H1 (cell line): ENCODE data around the gene EFHB.

Experiments
- SP1 ChIP-seq: IDR thresholded peaks from 2 replicates; pipeline ENCODE4 v1.6.1; 2011; ENCODE audit warnings: low read depth, low read length
- TF ChIP-seq, protein P1 (sequence below): fragments of 300-600 bp; sonication (generic); IDR thresholded peaks from 2 replicates; pipeline ENCODE4 v1.7.1; 2012; ENCODE audit warnings: low read length, moderate library complexity, mild to moderate bottlenecking, inconsistent platforms; ENCODE audit not compliant: insufficient replicate concordance

DNA sequence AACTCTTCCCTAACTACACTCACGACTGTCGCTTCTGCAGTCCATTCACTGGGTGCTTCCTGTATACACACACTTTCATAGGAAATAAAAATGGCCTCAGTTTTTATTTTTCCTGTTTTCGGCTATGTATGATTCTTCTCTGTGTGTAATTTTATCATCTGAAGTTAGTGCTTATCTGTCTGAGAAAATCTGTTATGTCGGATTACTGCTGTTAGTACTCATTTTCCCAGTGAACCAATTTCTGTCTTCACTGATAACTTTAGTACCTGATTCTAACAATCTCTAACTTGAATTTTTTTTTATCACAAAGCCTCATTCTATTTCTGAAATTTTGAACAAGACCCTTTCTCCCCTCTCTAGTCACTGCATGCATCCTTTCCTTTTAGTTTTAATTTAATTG is 33.8 kb upstream of the EFHB start:
- no peak for TF ChIP-seq SP1
- TF ChIP-seq, protein P1, sequence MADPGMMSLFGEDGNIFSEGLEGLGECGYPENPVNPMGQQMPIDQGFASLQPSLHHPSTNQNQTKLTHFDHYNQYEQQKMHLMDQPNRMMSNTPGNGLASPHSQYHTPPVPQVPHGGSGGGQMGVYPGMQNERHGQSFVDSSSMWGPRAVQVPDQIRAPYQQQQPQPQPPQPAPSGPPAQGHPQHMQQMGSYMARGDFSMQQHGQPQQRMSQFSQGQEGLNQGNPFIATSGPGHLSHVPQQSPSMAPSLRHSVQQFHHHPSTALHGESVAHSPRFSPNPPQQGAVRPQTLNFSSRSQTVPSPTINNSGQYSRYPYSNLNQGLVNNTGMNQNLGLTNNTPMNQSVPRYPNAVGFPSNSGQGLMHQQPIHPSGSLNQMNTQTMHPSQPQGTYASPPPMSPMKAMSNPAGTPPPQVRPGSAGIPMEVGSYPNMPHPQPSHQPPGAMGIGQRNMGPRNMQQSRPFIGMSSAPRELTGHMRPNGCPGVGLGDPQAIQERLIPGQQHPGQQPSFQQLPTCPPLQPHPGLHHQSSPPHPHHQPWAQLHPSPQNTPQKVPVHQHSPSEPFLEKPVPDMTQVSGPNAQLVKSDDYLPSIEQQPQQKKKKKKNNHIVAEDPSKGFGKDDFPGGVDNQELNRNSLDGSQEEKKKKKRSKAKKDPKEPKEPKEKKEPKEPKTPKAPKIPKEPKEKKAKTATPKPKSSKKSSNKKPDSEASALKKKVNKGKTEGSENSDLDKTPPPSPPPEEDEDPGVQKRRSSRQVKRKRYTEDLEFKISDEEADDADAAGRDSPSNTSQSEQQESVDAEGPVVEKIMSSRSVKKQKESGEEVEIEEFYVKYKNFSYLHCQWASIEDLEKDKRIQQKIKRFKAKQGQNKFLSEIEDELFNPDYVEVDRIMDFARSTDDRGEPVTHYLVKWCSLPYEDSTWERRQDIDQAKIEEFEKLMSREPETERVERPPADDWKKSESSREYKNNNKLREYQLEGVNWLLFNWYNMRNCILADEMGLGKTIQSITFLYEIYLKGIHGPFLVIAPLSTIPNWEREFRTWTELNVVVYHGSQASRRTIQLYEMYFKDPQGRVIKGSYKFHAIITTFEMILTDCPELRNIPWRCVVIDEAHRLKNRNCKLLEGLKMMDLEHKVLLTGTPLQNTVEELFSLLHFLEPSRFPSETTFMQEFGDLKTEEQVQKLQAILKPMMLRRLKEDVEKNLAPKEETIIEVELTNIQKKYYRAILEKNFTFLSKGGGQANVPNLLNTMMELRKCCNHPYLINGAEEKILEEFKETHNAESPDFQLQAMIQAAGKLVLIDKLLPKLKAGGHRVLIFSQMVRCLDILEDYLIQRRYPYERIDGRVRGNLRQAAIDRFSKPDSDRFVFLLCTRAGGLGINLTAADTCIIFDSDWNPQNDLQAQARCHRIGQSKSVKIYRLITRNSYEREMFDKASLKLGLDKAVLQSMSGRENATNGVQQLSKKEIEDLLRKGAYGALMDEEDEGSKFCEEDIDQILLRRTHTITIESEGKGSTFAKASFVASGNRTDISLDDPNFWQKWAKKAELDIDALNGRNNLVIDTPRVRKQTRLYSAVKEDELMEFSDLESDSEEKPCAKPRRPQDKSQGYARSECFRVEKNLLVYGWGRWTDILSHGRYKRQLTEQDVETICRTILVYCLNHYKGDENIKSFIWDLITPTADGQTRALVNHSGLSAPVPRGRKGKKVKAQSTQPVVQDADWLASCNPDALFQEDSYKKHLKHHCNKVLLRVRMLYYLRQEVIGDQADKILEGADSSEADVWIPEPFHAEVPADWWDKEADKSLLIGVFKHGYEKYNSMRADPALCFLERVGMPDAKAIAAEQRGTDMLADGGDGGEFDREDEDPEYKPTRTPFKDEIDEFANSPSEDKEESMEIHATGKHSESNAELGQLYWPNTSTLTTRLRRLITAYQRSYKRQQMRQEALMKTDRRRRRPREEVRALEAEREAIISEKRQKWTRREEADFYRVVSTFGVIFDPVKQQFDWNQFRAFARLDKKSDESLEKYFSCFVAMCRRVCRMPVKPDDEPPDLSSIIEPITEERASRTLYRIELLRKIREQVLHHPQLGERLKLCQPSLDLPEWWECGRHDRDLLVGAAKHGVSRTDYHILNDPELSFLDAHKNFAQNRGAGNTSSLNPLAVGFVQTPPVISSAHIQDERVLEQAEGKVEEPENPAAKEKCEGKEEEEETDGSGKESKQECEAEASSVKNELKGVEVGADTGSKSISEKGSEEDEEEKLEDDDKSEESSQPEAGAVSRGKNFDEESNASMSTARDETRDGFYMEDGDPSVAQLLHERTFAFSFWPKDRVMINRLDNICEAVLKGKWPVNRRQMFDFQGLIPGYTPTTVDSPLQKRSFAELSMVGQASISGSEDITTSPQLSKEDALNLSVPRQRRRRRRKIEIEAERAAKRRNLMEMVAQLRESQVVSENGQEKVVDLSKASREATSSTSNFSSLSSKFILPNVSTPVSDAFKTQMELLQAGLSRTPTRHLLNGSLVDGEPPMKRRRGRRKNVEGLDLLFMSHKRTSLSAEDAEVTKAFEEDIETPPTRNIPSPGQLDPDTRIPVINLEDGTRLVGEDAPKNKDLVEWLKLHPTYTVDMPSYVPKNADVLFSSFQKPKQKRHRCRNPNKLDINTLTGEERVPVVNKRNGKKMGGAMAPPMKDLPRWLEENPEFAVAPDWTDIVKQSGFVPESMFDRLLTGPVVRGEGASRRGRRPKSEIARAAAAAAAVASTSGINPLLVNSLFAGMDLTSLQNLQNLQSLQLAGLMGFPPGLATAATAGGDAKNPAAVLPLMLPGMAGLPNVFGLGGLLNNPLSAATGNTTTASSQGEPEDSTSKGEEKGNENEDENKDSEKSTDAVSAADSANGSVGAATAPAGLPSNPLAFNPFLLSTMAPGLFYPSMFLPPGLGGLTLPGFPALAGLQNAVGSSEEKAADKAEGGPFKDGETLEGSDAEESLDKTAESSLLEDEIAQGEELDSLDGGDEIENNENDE: no peak
